GM12878 (cell line): ENCODE results near the gene MPST. TPM values are rescaled to one million over a fixed set of nuclear protein-coding genes. Genes with fewer than 3 reads are reported as not detected.

Experiments
- ATF2 ChIP-seq: IDR thresholded peaks from 2 replicates; pipeline ENCODE4 v1.6.1; 2012; ENCODE audit warnings: low read length, inconsistent platforms
- BCL11A ChIP-seq: IDR thresholded peaks from 2 replicates; pipeline ENCODE4 v1.6.1; 2011; ENCODE audit warnings: low read depth, low read length
- CBX3 ChIP-seq: fragments of 200-600 bp; sonication (generic); IDR thresholded peaks from 2 replicates; pipeline ENCODE4 v1.6.1; 2016; ENCODE audit warnings: low read depth, borderline replicate concordance
- EED ChIP-seq: sonication (generic); IDR thresholded peaks from 2 replicates; pipeline ENCODE4 v1.6.1; 2016; ENCODE audit warnings: antibody characterized with exemption, low read depth
- FOXK2 ChIP-seq: fragments of 450-650 bp; IDR thresholded peaks from 2 replicates; pipeline ENCODE4 v1.6.1; 2017; ENCODE audit warnings: mild to moderate bottlenecking, moderate library complexity
- IKZF1 ChIP-seq: fragments of 450-650 bp; conservative IDR thresholded peaks from 2 replicates; pipeline ENCODE4 v1.6.1; 2017; ENCODE audit warnings: antibody characterized with exemption, mild to moderate bottlenecking
- JUNB ChIP-seq: IDR thresholded peaks from 2 replicates; pipeline ENCODE4 v1.6.1; 2016; ENCODE audit warnings: antibody characterized with exemption, mild to moderate bottlenecking
- KAT2A ChIP-seq: conservative IDR thresholded peaks from 2 replicates; pipeline ENCODE4 v1.6.1; 2011; ENCODE audit warnings: low read depth, low read length; ENCODE audit not compliant: control insufficient read depth
- KDM1A ChIP-seq: fragments of 200-600 bp; sonication (generic); IDR thresholded peaks from 2 replicates; pipeline ENCODE4 v1.6.1; 2016; ENCODE audit warnings: borderline replicate concordance
- MXI1 ChIP-seq: fragments of 150-350 bp; IDR thresholded peaks from 2 replicates; pipeline ENCODE4 v1.6.1; 2011; ENCODE audit warnings: low read depth, mild to moderate bottlenecking, inconsistent platforms, low read length, improper control_type of control experiment
- NFYB ChIP-seq: IDR thresholded peaks from 2 replicates; pipeline ENCODE4 v1.6.1; 2011; ENCODE audit warnings: low read depth, mild to moderate bottlenecking, low read length, improper control_type of control experiment, moderate library complexity; ENCODE audit not compliant: insufficient read depth
- PAX8 ChIP-seq: fragments of 450-650 bp; IDR thresholded peaks from 2 replicates; pipeline ENCODE4 v1.6.1; 2017; ENCODE audit warnings: mild to moderate bottlenecking, moderate library complexity
- PML ChIP-seq: IDR thresholded peaks from 2 replicates; pipeline ENCODE4 v1.6.1; 2012; ENCODE audit warnings: low read length, inconsistent platforms
- POLR2AphosphoS2 ChIP-seq: IDR thresholded peaks from 2 replicates; pipeline ENCODE4 v1.6.1; 2011; ENCODE audit warnings: low read depth, mild to moderate bottlenecking, low read length, improper control_type of control experiment, moderate library complexity
- POLR2AphosphoS5 ChIP-seq: IDR thresholded peaks from 2 replicates; pipeline ENCODE4 v1.6.1; 2011; ENCODE audit warnings: mild to moderate bottlenecking, low read length, inconsistent platforms
- RCOR1 ChIP-seq: conservative IDR thresholded peaks from 2 replicates; pipeline ENCODE4 v1.6.1; 2012; ENCODE audit warnings: low read depth, low read length, improper control_type of control experiment
- RFX5 ChIP-seq: IDR thresholded peaks from 2 replicates; pipeline ENCODE4 v1.6.1; 2011; ENCODE audit warnings: low read depth, low read length, improper control_type of control experiment
- SMAD1 ChIP-seq: fragments of 450-650 bp; IDR thresholded peaks from 2 replicates; pipeline ENCODE4 v1.6.1; 2018; ENCODE audit warnings: mild to moderate bottlenecking, low read depth; ENCODE audit not compliant: partially characterized antibody
- SMARCA5 ChIP-seq: fragments of 450-650 bp; IDR thresholded peaks from 2 replicates; pipeline ENCODE4 v1.6.1; 2017; ENCODE audit warnings: mild to moderate bottlenecking
- SP1 ChIP-seq: IDR thresholded peaks from one replicate; pipeline ENCODE4 v1.6.1; 2011; ENCODE audit warnings: low read depth, low read length
- USF2 ChIP-seq: IDR thresholded peaks from 2 replicates; pipeline ENCODE4 v1.6.1; 2011; ENCODE audit warnings: low read depth, low read length, improper control_type of control experiment, borderline replicate concordance
- ZNF274 ChIP-seq: IDR thresholded peaks from one replicate; pipeline ENCODE4 v1.8.0; 2011; ENCODE audit not compliant: insufficient read length, insufficient read depth
- polyA plus RNA-seq, 11 experiments: library from polyadenylated mRNA; depleted of rRNA in 4 of 11; unstranded in 6 of 11; stranded (reverse) in 5 of 11; fragments of >200 nt; fragmentation: Nextera tagmentation in 4 of 11; fragmentation: Illumina TruSeq in 1 of 11; extraction: Ambion mirVana in 4 of 11; extraction: Trizol in 1 of 11; gene quantifications; 1 replicate in 1 of 11; 2 replicates in 10 of 11; pipeline versions ENCODE4 v1.2.1 to v1.2.3, GENCODE V29; 2011 to 2016; ENCODE audit warnings: inconsistent platforms in 2 of 11, missing spikeins in 2 of 11, low read depth in 1 of 11
- total RNA-seq, 4 experiments: library from RNA; depleted of rRNA in 3 of 4; stranded (reverse); fragments of >200 nt in 3 of 4; fragmentation: Illumina TruSeq in 1 of 4; extraction: Trizol in 1 of 4; gene quantifications; 2 replicates each; pipeline versions ENCODE4 v1.2.1 to v1.2.3, GENCODE V29; 2013 to 2021
- TF ChIP-seq, protein P1 (sequence below): fragments of 150-350 bp; IDR thresholded peaks from 2 replicates; pipeline ENCODE4 v1.6.1; 2016; ENCODE audit warnings: low read depth, low read length
- TF ChIP-seq, protein P2 (sequence below): fragments of 450-650 bp; IDR thresholded peaks from 2 replicates; pipeline ENCODE4 v1.6.1; 2016; ENCODE audit warnings: mild to moderate bottlenecking

The MPST gene
- total and polyA plus RNA-seq, 10 of the 15 experiments (the other 5 are each of a cell fraction or from before 2014, with no cell fraction given) = 0.95 to 88.7 (median 38.5) TPM

DNA sequence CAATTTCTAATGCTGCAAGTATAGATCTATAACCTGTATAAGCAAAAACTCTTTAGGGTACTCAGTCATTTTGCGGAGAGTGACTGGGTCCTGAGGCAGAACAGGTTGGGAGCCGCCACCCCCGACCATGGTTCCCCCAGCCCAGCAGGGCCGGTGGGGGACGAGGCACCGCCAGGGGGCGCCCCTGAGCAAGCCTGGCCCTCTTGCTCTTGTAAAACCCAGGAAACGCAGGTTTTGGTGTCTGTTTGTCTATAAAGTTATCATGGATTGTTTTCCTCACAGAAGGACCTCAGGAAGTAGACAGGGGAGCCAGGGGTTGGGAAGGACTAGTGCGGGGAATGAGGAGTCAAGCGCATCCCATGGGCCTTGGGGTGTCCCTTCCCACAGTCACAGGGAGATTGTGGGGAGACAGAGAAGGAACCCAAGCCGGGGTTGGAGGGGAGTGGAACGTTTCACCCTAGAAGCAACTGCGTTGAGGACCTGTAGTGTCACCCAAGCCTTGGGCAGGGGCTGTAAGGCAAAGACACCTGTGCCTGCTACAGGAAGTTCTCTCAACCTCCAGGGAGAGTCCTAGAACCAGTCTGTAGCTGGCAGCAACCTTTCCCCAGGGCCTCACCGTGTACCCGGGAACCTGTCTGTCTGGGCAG, 58.4 kb downstream of the MPST start (continued):
- TF ChIP-seq, protein P1, sequence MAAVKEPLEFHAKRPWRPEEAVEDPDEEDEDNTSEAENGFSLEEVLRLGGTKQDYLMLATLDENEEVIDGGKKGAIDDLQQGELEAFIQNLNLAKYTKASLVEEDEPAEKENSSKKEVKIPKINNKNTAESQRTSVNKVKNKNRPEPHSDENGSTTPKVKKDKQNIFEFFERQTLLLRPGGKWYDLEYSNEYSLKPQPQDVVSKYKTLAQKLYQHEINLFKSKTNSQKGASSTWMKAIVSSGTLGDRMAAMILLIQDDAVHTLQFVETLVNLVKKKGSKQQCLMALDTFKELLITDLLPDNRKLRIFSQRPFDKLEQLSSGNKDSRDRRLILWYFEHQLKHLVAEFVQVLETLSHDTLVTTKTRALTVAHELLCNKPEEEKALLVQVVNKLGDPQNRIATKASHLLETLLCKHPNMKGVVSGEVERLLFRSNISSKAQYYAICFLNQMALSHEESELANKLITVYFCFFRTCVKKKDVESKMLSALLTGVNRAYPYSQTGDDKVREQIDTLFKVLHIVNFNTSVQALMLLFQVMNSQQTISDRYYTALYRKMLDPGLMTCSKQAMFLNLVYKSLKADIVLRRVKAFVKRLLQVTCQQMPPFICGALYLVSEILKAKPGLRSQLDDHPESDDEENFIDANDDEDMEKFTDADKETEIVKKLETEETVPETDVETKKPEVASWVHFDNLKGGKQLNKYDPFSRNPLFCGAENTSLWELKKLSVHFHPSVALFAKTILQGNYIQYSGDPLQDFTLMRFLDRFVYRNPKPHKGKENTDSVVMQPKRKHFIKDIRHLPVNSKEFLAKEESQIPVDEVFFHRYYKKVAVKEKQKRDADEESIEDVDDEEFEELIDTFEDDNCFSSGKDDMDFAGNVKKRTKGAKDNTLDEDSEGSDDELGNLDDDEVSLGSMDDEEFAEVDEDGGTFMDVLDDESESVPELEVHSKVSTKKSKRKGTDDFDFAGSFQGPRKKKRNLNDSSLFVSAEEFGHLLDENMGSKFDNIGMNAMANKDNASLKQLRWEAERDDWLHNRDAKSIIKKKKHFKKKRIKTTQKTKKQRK = no peak
- TF ChIP-seq PML (no peak), POLR2AphosphoS2 (no peak), POLR2AphosphoS5 (no peak), BCL11A (no peak), USF2 (no peak), CBX3 (no peak), PAX8 (no peak), MXI1 (no peak), JUNB (no peak), SP1 (no peak), NFYB (no peak), SMARCA5 (no peak), IKZF1 (peak; percentile 29; the same call in 1 of the 2 replicates), FOXK2 (no peak), KAT2A (no peak), ZNF274 (no peak), EED (0 out of 2 replicates have a peak, but pooled peaks have one; percentile 27), ATF2 (no peak), RCOR1 (no peak), SMAD1 (no peak), RFX5 (no peak), KDM1A (no peak)
- TF ChIP-seq, protein P2, sequence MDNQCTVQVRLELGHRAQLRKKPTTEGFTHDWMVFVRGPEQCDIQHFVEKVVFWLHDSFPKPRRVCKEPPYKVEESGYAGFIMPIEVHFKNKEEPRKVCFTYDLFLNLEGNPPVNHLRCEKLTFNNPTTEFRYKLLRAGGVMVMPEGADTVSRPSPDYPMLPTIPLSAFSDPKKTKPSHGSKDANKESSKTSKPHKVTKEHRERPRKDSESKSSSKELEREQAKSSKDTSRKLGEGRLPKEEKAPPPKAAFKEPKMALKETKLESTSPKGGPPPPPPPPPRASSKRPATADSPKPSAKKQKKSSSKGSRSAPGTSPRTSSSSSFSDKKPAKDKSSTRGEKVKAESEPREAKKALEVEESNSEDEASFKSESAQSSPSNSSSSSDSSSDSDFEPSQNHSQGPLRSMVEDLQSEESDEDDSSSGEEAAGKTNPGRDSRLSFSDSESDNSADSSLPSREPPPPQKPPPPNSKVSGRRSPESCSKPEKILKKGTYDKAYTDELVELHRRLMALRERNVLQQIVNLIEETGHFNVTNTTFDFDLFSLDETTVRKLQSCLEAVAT = no peak
